K562 (cell line): ENCODE measurements around the gene MEGF11. TPM values are rescaled to one million over a fixed set of nuclear protein-coding genes. Genes with fewer than 3 reads are reported as not detected.

Experiments used
- CTBP1 ChIP-seq: fragments of 450-650 bp; IDR thresholded peaks from 2 replicates; pipeline ENCODE4 v1.6.1; 2016; ENCODE audit warnings: borderline replicate concordance
- HCFC1 ChIP-seq: IDR thresholded peaks from 2 replicates; pipeline ENCODE4 v1.6.1; 2012; ENCODE audit warnings: low read depth, low read length, improper control_type of control experiment
- HDAC3 ChIP-seq: fragments of 450-650 bp; IDR thresholded peaks from 2 replicates; pipeline ENCODE4 v1.6.1; 2018; ENCODE audit warnings: borderline replicate concordance, mild to moderate bottlenecking, moderate library complexity; ENCODE audit not compliant: partially characterized antibody
- HNRNPK ChIP-seq: fragments of 200-400 bp; formaldehyde crosslinking; IDR thresholded peaks from one replicate; pipeline ENCODE4 v1.6.1; 2018; ENCODE audit warnings: mild to moderate bottlenecking, low read depth, low read length; ENCODE audit not compliant: poor library complexity, severe bottlenecking
- HNRNPUL1 ChIP-seq: fragments of 200-400 bp; formaldehyde crosslinking; IDR thresholded peaks from 2 replicates; pipeline ENCODE4 v1.6.1; 2017; ENCODE audit warnings: low read length
- ILF3 ChIP-seq: fragments of 450-650 bp; IDR thresholded peaks from 2 replicates; pipeline ENCODE4 v1.6.1; 2018; ENCODE audit warnings: antibody characterized with exemption, mild to moderate bottlenecking, moderate library complexity, borderline replicate concordance
- KDM4B ChIP-seq, 2 experiments: fragments of 450-650 bp in 1 of 2; sonication (generic) in 1 of 2; IDR thresholded peaks; 2 replicates each; pipeline ENCODE4 v1.6.1; 2016 to 2017; ENCODE audit warnings: borderline replicate concordance in 2 of 2, antibody characterized with exemption in 1 of 2, low read depth in 1 of 2, mild to moderate bottlenecking in 1 of 2
- KLF10 ChIP-seq: fragments of 250-450 bp; sonication (Bioruptor Pico); IDR thresholded peaks from 2 replicates; pipeline ENCODE4 v1.6.1; 2021; ENCODE audit warnings: matching md5 sums
- MCM2 ChIP-seq: fragments of 450-650 bp; IDR thresholded peaks from 2 replicates; pipeline ENCODE4 v1.6.1; 2017; ENCODE audit warnings: low read depth, mild to moderate bottlenecking
- MYC ChIP-seq, 2 experiments: fragments of 250-450 bp in 1 of 2; sonication (Bioruptor Pico) in 1 of 2; IDR thresholded peaks; 2 replicates each; pipeline versions ENCODE4 v1.5.1 to v1.6.1; 2012 to 2021; ENCODE audit warnings: low read depth in 2 of 2, borderline replicate concordance in 1 of 2, improper control_type of control experiment in 1 of 2, low read length in 1 of 2, mild to moderate bottlenecking in 1 of 2, moderate library complexity in 1 of 2
- POLR3A ChIP-seq: IDR thresholded peaks from 2 replicates; pipeline ENCODE4 v1.6.1; 2011; ENCODE audit warnings: borderline replicate concordance, mild to moderate bottlenecking, moderate library complexity; ENCODE audit not compliant: insufficient read length, insufficient read depth; ENCODE audit errors: extremely low read depth
- RAD21 ChIP-seq, 2 experiments: fragments of 250-450 bp in 1 of 2; fragments of 450-650 bp in 1 of 2; sonication (Bioruptor Pico) in 1 of 2; formaldehyde crosslinking in 1 of 2; IDR thresholded peaks in 1 of 2; conservative IDR thresholded peaks in 1 of 2; 2 replicates each; pipeline versions ENCODE4 v1.4.0 to v1.8.0; 2020 to 2022; ENCODE audit warnings: mild to moderate bottlenecking in 2 of 2, moderate library complexity in 1 of 2
- RNF2 ChIP-seq: sonication (generic); IDR thresholded peaks from 2 replicates; pipeline ENCODE4 v1.6.1; 2016
- SMC3 ChIP-seq: conservative IDR thresholded peaks from 2 replicates; pipeline ENCODE4 v1.6.1; 2011; ENCODE audit warnings: low read depth, low read length, improper control_type of control experiment; ENCODE audit not compliant: insufficient read depth
- STAT5A ChIP-seq: IDR thresholded peaks from 2 replicates; pipeline ENCODE4 v1.6.1; 2012; ENCODE audit warnings: low read length, inconsistent platforms, borderline replicate concordance
- U2AF2 ChIP-seq: fragments of 200-400 bp; formaldehyde crosslinking; optimal IDR thresholded peaks from 2 replicates; pipeline ENCODE3; 2017; ENCODE audit warnings: low read depth, mild to moderate bottlenecking, low read length
- ZKSCAN3 ChIP-seq: fragments of 250-450 bp; sonication (Bioruptor Pico); IDR thresholded peaks from 2 replicates; pipeline ENCODE4 v1.4.0; 2020
- ZNF134 ChIP-seq: fragments of 250-450 bp; sonication (Bioruptor Pico); conservative IDR thresholded peaks from 2 replicates; pipeline ENCODE4 v1.4.0; 2020
- ZNF239 ChIP-seq: fragments of 250-450 bp; sonication (Bioruptor Pico); IDR thresholded peaks from 2 replicates; pipeline ENCODE4 v1.4.0; 2020; ENCODE audit warnings: mild to moderate bottlenecking
- ZNF778 ChIP-seq: fragments of 450-650 bp; formaldehyde crosslinking; IDR thresholded peaks from 2 replicates; pipeline ENCODE4 v1.4.0; 2020; ENCODE audit warnings: mild to moderate bottlenecking, moderate library complexity
- polyA plus RNA-seq, 8 experiments: library from polyadenylated mRNA; depleted of rRNA in 4 of 8; stranded (reverse) in 5 of 8; unstranded in 3 of 8; fragments of >200 nt; fragmentation: Nextera tagmentation in 2 of 8; fragmentation: Illumina TruSeq in 1 of 8; extraction: Ambion mirVana in 2 of 8; extraction: Trizol in 1 of 8; gene quantifications; 2 replicates each; pipeline versions ENCODE4 v1.2.1 to v1.2.3, GENCODE V29; 2011 to 2014; ENCODE audit warnings: inconsistent platforms in 1 of 8, missing spikeins in 1 of 8
- total RNA-seq, 7 experiments: library from RNA; depleted of rRNA in 6 of 7; stranded (reverse); fragments of >200 nt in 6 of 7; fragmentation: Illumina TruSeq in 2 of 7; extraction: Trizol in 2 of 7; gene quantifications; 2 replicates each; pipeline versions ENCODE4 v1.2.1 to v1.2.3, GENCODE V29; 2011 to 2021; ENCODE audit warnings: low replicate concordance in 1 of 7
- TF ChIP-seq, protein P1 (sequence below): fragments of 450-650 bp; formaldehyde crosslinking; conservative IDR thresholded peaks from 2 replicates; pipeline ENCODE4 v1.4.0; 2022; ENCODE audit warnings: mild to moderate bottlenecking, missing genetic modification characterization
- TF ChIP-seq, protein P2 (sequence below): fragments of 250-450 bp; sonication (Bioruptor Pico); IDR thresholded peaks from 2 replicates; pipeline ENCODE4 v1.9.0; 2021; ENCODE audit warnings: mild to moderate bottlenecking, inconsistent platforms
- TF ChIP-seq, protein P3 (sequence below), 3 experiments: IDR thresholded peaks in 2 of 3; conservative IDR thresholded peaks in 1 of 3; 2 replicates each; pipeline ENCODE4 v1.5.1; 2011 to 2012; ENCODE audit warnings: low read length in 3 of 3, mild to moderate bottlenecking in 3 of 3, control low read depth in 2 of 3, improper control_type of control experiment in 1 of 3, inconsistent platforms in 1 of 3, low read depth in 1 of 3, mixed read lengths in 1 of 3, moderate library complexity in 1 of 3; ENCODE audit not compliant: insufficient read depth in 2 of 3

MEGF11 gene
- total and polyA plus RNA-seq, 9 of the 15 experiments (the other 6 are each of a cell fraction or from before 2014, with no cell fraction given): 0.06 to 0.23 (median 0.20) TPM; not detected in 6

DNA sequence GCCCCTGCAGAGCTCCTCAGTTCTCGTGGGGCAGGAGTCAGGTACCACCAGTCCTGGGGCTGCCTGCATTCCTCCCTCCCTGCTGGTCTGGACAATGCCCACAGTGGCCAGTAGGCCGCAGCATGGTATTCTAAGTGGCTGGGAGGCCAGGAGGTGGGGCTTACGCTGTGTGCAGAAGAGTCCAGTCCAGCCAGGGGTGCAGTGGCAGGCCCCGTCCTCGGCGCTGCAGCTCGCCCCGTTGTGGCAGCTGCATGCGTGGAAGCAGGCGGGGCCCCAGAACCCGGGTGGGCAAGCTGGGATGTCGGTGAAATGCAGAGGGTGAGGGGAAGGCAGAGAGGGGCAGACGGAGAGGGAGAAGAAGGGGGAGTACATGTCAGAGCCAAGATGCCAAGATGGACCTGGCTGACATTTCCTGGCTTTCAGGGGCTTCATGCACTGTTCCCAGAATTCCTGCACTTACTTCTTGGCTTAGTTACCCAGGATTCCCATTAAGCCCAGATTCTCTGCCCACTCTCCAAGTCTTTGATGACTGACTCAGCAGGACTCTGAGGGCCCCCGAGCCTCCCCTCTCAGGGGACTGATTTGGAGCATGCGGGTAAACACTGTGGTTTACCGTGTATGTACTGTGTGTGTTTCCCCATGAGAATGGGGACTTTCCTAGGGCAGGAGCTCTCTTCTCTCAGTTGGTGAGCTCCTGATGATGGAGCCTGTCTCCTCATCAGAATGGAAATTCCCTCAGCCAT is 336.7 kb downstream of the MEGF11 start (continued):
- TF ChIP-seq, protein P1, sequence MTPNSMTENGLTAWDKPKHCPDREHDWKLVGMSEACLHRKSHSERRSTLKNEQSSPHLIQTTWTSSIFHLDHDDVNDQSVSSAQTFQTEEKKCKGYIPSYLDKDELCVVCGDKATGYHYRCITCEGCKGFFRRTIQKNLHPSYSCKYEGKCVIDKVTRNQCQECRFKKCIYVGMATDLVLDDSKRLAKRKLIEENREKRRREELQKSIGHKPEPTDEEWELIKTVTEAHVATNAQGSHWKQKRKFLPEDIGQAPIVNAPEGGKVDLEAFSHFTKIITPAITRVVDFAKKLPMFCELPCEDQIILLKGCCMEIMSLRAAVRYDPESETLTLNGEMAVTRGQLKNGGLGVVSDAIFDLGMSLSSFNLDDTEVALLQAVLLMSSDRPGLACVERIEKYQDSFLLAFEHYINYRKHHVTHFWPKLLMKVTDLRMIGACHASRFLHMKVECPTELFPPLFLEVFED: no peak
- TF ChIP-seq KDM4B (IDR thresholded peaks at IDR 0.05; ENCODE audit: borderline replicate concordance in 2 of 2, low read depth in 1 of 2) (no peak), RNF2 (no peak), ZKSCAN3 (CRISPR knock-in tag) (no peak), CTBP1 (0 out of 2 replicates have a peak, but pooled peaks have one; percentile 14), MCM2 (no peak), STAT5A (no peak), RAD21 (CRISPR knock-in tag; conservative IDR thresholded peaks at IDR 0.05 in 1 of 2, IDR thresholded peaks at IDR 0.05 in 1 of 2) (peak; percentile 62 to 75), ZNF239 (CRISPR knock-in tag) (no peak), HNRNPK (no peak), MYC (IDR thresholded peaks at IDR 0.05; ENCODE audit: low read depth, low read length) (no peak), MYC (CRISPR knock-in tag; IDR thresholded peaks at IDR 0.05; ENCODE audit: borderline replicate concordance, low read depth) (no peak), ZNF778 (CRISPR knock-in tag) (no peak), HDAC3 (no peak), POLR3A (no peak), KLF10 (no peak), SMC3 (peak; percentile 64), ILF3 (no peak), ZNF134 (CRISPR knock-in tag) (no peak), U2AF2 (no peak), HCFC1 (peak; percentile 29; the same call in 1 of the 2 replicates), HNRNPUL1 (no peak)
- TF ChIP-seq, protein P2, sequence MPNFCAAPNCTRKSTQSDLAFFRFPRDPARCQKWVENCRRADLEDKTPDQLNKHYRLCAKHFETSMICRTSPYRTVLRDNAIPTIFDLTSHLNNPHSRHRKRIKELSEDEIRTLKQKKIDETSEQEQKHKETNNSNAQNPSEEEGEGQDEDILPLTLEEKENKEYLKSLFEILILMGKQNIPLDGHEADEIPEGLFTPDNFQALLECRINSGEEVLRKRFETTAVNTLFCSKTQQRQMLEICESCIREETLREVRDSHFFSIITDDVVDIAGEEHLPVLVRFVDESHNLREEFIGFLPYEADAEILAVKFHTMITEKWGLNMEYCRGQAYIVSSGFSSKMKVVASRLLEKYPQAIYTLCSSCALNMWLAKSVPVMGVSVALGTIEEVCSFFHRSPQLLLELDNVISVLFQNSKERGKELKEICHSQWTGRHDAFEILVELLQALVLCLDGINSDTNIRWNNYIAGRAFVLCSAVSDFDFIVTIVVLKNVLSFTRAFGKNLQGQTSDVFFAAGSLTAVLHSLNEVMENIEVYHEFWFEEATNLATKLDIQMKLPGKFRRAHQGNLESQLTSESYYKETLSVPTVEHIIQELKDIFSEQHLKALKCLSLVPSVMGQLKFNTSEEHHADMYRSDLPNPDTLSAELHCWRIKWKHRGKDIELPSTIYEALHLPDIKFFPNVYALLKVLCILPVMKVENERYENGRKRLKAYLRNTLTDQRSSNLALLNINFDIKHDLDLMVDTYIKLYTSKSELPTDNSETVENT (CRISPR knock-in tag): no peak
- TF ChIP-seq, protein P3, sequence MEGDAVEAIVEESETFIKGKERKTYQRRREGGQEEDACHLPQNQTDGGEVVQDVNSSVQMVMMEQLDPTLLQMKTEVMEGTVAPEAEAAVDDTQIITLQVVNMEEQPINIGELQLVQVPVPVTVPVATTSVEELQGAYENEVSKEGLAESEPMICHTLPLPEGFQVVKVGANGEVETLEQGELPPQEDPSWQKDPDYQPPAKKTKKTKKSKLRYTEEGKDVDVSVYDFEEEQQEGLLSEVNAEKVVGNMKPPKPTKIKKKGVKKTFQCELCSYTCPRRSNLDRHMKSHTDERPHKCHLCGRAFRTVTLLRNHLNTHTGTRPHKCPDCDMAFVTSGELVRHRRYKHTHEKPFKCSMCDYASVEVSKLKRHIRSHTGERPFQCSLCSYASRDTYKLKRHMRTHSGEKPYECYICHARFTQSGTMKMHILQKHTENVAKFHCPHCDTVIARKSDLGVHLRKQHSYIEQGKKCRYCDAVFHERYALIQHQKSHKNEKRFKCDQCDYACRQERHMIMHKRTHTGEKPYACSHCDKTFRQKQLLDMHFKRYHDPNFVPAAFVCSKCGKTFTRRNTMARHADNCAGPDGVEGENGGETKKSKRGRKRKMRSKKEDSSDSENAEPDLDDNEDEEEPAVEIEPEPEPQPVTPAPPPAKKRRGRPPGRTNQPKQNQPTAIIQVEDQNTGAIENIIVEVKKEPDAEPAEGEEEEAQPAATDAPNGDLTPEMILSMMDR (IDR thresholded peaks at IDR 0.05 in 2 of 3, conservative IDR thresholded peaks at IDR 0.05 in 1 of 3; ENCODE audit: insufficient read depth in 2 of 3, low read depth in 1 of 3, low read length in 3 of 3): peak; percentile 81 to 84 (median 83)
